HepG2 (cell line): ENCODE measurements around the gene STUB1. TPM values are rescaled to one million over a fixed set of nuclear protein-coding genes. Genes with fewer than 3 reads are reported as not detected.

Source experiments
- ATAC-seq: fragments of 200-7000 bp; cut with Tn5 transposase; 3 replicates; pipeline ENCODE4 v1.9.1; 2020; ENCODE audit warnings: mild to moderate bottlenecking, moderate library complexity
- BruUV-seq: library from RNA; stranded (reverse); fragments of 400-500 nt; replicated peaks from 2 replicates; lab custom pipeline; 2021; lab: Mats Ljungman, UMichigan
- CTCF ChIA-PET: fragments of 300-600 bp; formaldehyde crosslinking; extraction: SDS; loops from one replicate; lab custom pipeline; 2021; ENCODE audit warnings: low total read pairs, inconsistent platforms, low intra/inter-chr PET ratio; lab: Yijun Ruan, JAX
- POLR2A ChIA-PET: fragments of 350-600 bp; sonication (Branson Sonifier 250); formaldehyde crosslinking; loops from one replicate; lab custom pipeline; 2020; ENCODE audit warnings: antibody characterized with exemption, inconsistent platforms; lab: Yijun Ruan, JAX
- DNase-seq: peaks from one replicate; pipeline ENCODE4 v3.0.0-alpha.2; 2015; ENCODE audit warnings: low spot score
- FAIRE-seq: peaks from 3 replicates; lab custom pipeline; 2011; peaks lifted over from hg19 to GRCh38; lab: Jason Lieb, UNC
- H2AFZ ChIP-seq: one replicate; pipeline ENCODE4 v1.6.1; 2011; ENCODE audit warnings: low read length, inconsistent platforms
- H3K27ac ChIP-seq: fragments of 300-600 bp; 3 replicates; pipeline ENCODE4 v1.8.0; 2011; ENCODE audit warnings: mixed run types, mild to moderate bottlenecking, mixed read lengths, low read length, inconsistent platforms; ENCODE audit not compliant: insufficient read depth; ENCODE audit errors: extremely low read length
- H3K27me3 ChIP-seq, 2 experiments: fragments of 200-600 bp in 1 of 2; 2 replicates in 1 of 2; 3 replicates in 1 of 2; pipeline versions ENCODE4 v1.6.0 to v1.8.0; 2011; ENCODE audit warnings: low read length in 2 of 2, mild to moderate bottlenecking in 2 of 2, moderate library complexity in 2 of 2, inconsistent platforms in 1 of 2; ENCODE audit not compliant: insufficient read depth in 2 of 2, control insufficient read depth in 1 of 2
- H3K36me3 ChIP-seq, 2 experiments: fragments of 200-600 bp in 1 of 2; replicated peaks in 1 of 2; 2 replicates in 1 of 2; 3 replicates in 1 of 2; pipeline versions ENCODE4 v1.5.1 to v1.8.0; 2011; ENCODE audit warnings: low read length in 2 of 2, inconsistent platforms in 1 of 2; ENCODE audit not compliant: insufficient read depth in 2 of 2, control insufficient read depth in 1 of 2
- H3K4me1 ChIP-seq: 2 replicates; pipeline ENCODE4 v1.5.1; 2012; ENCODE audit warnings: low read length, inconsistent platforms; ENCODE audit not compliant: insufficient read depth
- H3K4me2 ChIP-seq: 2 replicates; pipeline ENCODE4 v1.6.0; 2011; ENCODE audit warnings: low read depth, low read length, inconsistent platforms
- H3K4me3 ChIP-seq, 3 experiments: fragments of 200-600 bp in 1 of 3; sonication (generic), shearing (Covaris generic) in 1 of 3; replicated peaks in 1 of 3; 2 replicates each; pipeline ENCODE4 v1.5.1; 2011 to 2016; ENCODE audit warnings: low read length in 3 of 3, inconsistent platforms in 2 of 3, low read depth in 2 of 3, mild to moderate bottlenecking in 2 of 3, control low read depth in 1 of 3, mixed read lengths in 1 of 3; ENCODE audit not compliant: insufficient read depth in 1 of 3
- H3K79me2 ChIP-seq: one replicate; pipeline ENCODE4 v1.6.1; 2011; ENCODE audit warnings: low read length, inconsistent platforms; ENCODE audit not compliant: insufficient read depth
- H3K9ac ChIP-seq: 2 replicates; pipeline ENCODE4 v1.6.0; 2011; ENCODE audit warnings: mild to moderate bottlenecking, low read depth, low read length, inconsistent platforms; ENCODE audit not compliant: insufficient read depth
- H3K9me3 ChIP-seq: 2 replicates; pipeline ENCODE4 v1.5.1; 2012; ENCODE audit warnings: mild to moderate bottlenecking, low read length
- H4K20me1 ChIP-seq: 2 replicates; pipeline ENCODE4 v1.6.0; 2011; ENCODE audit warnings: inconsistent platforms, mild to moderate bottlenecking, low read length, moderate library complexity; ENCODE audit not compliant: insufficient read depth
- ARHGAP35 ChIP-seq: sonication (generic); formaldehyde crosslinking; IDR thresholded peaks from 2 replicates; pipeline ENCODE4 v1.9.0; 2022; ENCODE audit warnings: mild to moderate bottlenecking, inconsistent platforms, moderate library complexity, missing genetic modification reagents, borderline replicate concordance
- EEA1 ChIP-seq: sonication (generic); formaldehyde crosslinking; IDR thresholded peaks from 2 replicates; pipeline ENCODE4 v1.5.1; 2020; ENCODE audit warnings: mild to moderate bottlenecking, missing genetic modification reagents, borderline replicate concordance
- GATAD2A ChIP-seq: IDR thresholded peaks from 2 replicates; pipeline ENCODE4 v1.6.1; 2016
- HMG20A ChIP-seq: IDR thresholded peaks from 2 replicates; pipeline ENCODE4 v1.6.1; 2016; ENCODE audit warnings: borderline replicate concordance
- KAT2B ChIP-seq: fragments of 150-350 bp; IDR thresholded peaks from 2 replicates; pipeline ENCODE4 v1.6.1; 2014; ENCODE audit warnings: low read depth, low read length, borderline replicate concordance
- ONECUT2 ChIP-seq: sonication (generic); formaldehyde crosslinking; IDR thresholded peaks from 2 replicates; pipeline ENCODE4 v1.4.0; 2020; ENCODE audit warnings: missing genetic modification reagents
- SAP130 ChIP-seq: IDR thresholded peaks from 2 replicates; pipeline ENCODE4 v1.6.1; 2016; ENCODE audit warnings: low read depth
- ZBTB1 ChIP-seq: sonication (generic); formaldehyde crosslinking; IDR thresholded peaks from 2 replicates; pipeline ENCODE4 v1.4.0; 2020; ENCODE audit warnings: missing genetic modification reagents, borderline replicate concordance
- ZFP37 ChIP-seq: sonication (generic); formaldehyde crosslinking; IDR thresholded peaks from 2 replicates; pipeline ENCODE4 v1.4.0; 2020; ENCODE audit warnings: missing genetic modification reagents, borderline replicate concordance
- ZNF207 ChIP-seq: fragments of 450-650 bp; IDR thresholded peaks from 2 replicates; pipeline ENCODE4 v1.6.1; 2016; ENCODE audit warnings: antibody characterized with exemption, borderline replicate concordance
- ZNF251 ChIP-seq: sonication (generic); formaldehyde crosslinking; IDR thresholded peaks from 2 replicates; pipeline ENCODE4 v1.9.0; 2021; ENCODE audit warnings: mild to moderate bottlenecking, missing genetic modification reagents
- ZNF282 ChIP-seq: fragments of 450-650 bp; IDR thresholded peaks from 2 replicates; pipeline ENCODE4 v1.6.1; 2018; ENCODE audit not compliant: partially characterized antibody
- ZNF7 ChIP-seq: IDR thresholded peaks from 2 replicates; pipeline ENCODE4 v1.6.1; 2016; ENCODE audit warnings: missing biosample characterization, missing genetic modification reagents
- ZNF737 ChIP-seq: sonication (generic); formaldehyde crosslinking; IDR thresholded peaks from 2 replicates; pipeline ENCODE4 v1.5.0; 2020; ENCODE audit warnings: missing genetic modification reagents, mild to moderate bottlenecking, borderline replicate concordance
- ZNF83 ChIP-seq: sonication (generic); formaldehyde crosslinking; IDR thresholded peaks from 2 replicates; pipeline ENCODE4 v1.4.0; 2020; ENCODE audit warnings: missing genetic modification reagents, mild to moderate bottlenecking, borderline replicate concordance
- WGBS: methylation state at CpG from one replicate; pipeline ENCODE4 v1.1.6; 2017; ENCODE audit warnings: low lambda C conversion rate; 5-methylcytosine and 5-hydroxymethylcytosine counted together
- in situ Hi-C: cut with HindIII; loops from 2 replicates; pipeline ENCODE4 v1.10.0; 2017; ENCODE audit warnings: low pct_unique_long_range_greater_than_20kb; ENCODE audit not compliant: extremely low pct_ligation_motif_present
- intact Hi-C: fragments of 100-400 bp; cut with micrococcal nuclease; formaldehyde crosslinking; loops from one replicate; pipeline ENCODE4 v1.10.0; 2022; ENCODE audit not compliant: unreplicated experiment
- polyA plus RNA-seq, 8 experiments: library from polyadenylated mRNA; depleted of rRNA in 3 of 8; stranded (reverse) in 7 of 8; unstranded in 1 of 8; fragments of >200 nt; fragmentation: Illumina TruSeq in 4 of 8; extraction: Trizol in 4 of 8; gene quantifications; 2 replicates each; pipeline versions ENCODE4 v1.2.1 to v1.2.3, GENCODE V29; 2011 to 2016; ENCODE audit warnings: low read depth in 4 of 8, missing spikeins in 1 of 8, mixed read lengths in 1 of 8; ENCODE audit not compliant: insufficient read depth in 1 of 8
- total RNA-seq, 5 experiments: library from RNA; depleted of rRNA; stranded (reverse); fragments of >200 nt; fragmentation: Illumina TruSeq; extraction: Trizol; gene quantifications; 2 replicates each; pipeline ENCODE4 v1.2.3, GENCODE V29; 2016; ENCODE audit warnings: low read depth in 1 of 5
- TF ChIP-seq, protein P1 (sequence below): sonication (generic); formaldehyde crosslinking; IDR thresholded peaks from 2 replicates; pipeline ENCODE4 v1.5.0; 2020; ENCODE audit warnings: mild to moderate bottlenecking, missing genetic modification reagents, moderate library complexity
- TF ChIP-seq, protein P2 (sequence below): sonication (generic); formaldehyde crosslinking; IDR thresholded peaks from 2 replicates; pipeline ENCODE4 v1.4.0; 2020; ENCODE audit warnings: mild to moderate bottlenecking, low read depth, missing genetic modification reagents
- TF ChIP-seq, protein P3 (sequence below): sonication (generic); formaldehyde crosslinking; IDR thresholded peaks from 2 replicates; pipeline ENCODE4 v1.4.0; 2020; ENCODE audit warnings: mild to moderate bottlenecking, missing genetic modification reagents
- TF ChIP-seq, protein P4 (sequence below): IDR thresholded peaks from 2 replicates; pipeline ENCODE4 v1.6.1; 2012; ENCODE audit warnings: inconsistent platforms
- TF ChIP-seq, protein P5 (sequence below): sonication (generic); formaldehyde crosslinking; IDR thresholded peaks from 2 replicates; pipeline ENCODE4 v1.5.1; 2020; ENCODE audit warnings: missing genetic modification reagents, mild to moderate bottlenecking, borderline replicate concordance

The STUB1 gene
- total and polyA plus RNA-seq, 2 of the 13 experiments (the other 11 are each of a cell fraction or from before 2014, with no cell fraction given): 52.9 to 78.2 TPM

DNA sequence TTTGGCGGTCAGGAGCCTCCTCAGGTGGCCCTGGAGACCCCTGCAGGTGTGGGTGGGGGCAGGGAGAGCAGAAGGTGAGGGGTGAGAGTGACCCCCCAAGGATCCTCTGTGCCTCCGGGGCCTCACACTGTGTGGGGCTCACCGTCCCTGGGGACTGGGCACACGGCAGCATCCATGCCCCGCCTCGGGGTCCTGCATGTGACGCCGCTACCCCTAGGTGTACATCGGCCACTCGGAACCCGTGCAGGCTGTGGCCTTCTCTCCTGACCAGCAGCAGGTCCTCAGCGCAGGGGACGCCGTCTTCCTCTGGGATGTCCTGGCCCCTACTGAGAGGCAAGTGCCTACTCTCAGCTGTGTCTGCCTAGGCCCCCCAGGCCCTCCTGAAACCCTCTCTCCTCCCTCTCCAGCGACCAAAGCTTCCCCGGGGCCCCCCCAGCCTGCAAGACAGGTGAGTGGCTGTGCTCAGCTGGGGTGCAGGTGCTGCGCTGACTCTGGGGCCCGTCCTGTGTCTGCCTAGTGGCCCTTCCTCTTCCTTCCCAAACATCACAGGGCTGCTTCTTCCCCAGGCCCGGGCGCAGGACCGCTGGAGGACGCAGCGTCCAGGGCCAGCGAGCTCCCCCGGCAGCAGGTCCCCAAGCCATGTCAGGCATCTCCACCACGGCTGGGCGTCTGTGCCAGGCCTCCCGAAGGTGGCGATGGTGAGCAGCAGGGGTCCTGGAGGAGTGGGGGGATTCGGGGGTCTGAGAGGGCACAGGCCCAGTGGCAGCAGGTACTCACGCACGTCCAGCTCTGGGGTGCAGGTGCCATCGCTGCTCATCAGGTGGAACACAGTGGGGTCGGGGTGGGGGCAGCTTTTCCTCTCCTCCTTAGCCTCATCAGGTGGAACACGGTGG, 21.3 kb upstream of the STUB1 start:
- H3K79me2 ChIP-seq: no peaks in the 10 kb centered on the region
- H4K20me1 ChIP-seq: no peaks in the 10 kb centered on the region
- no peak for ATAC-seq
- H2AFZ ChIP-seq: no peak overlapping the region
- H3K4me3 ChIP-seq: no peak overlapping the region
- no peak overlapping the region for H3K4me2 ChIP-seq
- no peak overlapping the region for H3K9ac ChIP-seq
- BruUV-seq: no TSS peak
- ChIA-PET POLR2A (no interaction called here), CTCF (interaction anchor here (1.3 kb wide), 1 partner anchor 9 kb away, joined by 4 read pairs; the partner anchor contains the start of gene RHOT2)
- H3K4me1 ChIP-seq: peaks cover 8% of the 10 kb centered on the region
- FAIRE-seq: no peak
- peaks cover 2 to 3% of the 10 kb centered on the region in 2 experiments; a peak in 1 of 5 replicates for H3K36me3 ChIP-seq
- H3K27ac ChIP-seq: no peak overlapping the region
- DNase-seq: no peak
- H3K9me3 ChIP-seq: no peaks in the 10 kb centered on the region
- H3K27me3 ChIP-seq: no peaks in the 10 kb centered on the region
- intact Hi-C loops (no loop called here), in situ Hi-C loops (no loop called here)
- TF ChIP-seq ONECUT2 (CRISPR knock-in tag) (no peak), ZNF83 (CRISPR knock-in tag) (no peak), ARHGAP35 (no peak), ZNF207 (no peak), HMG20A (no peak), EEA1 (CRISPR knock-in tag) (no peak), ZNF282 (no peak), SAP130 (CRISPR knock-in tag) (no peak), ZBTB1 (CRISPR knock-in tag) (no peak), ZNF7 (no peak), ZNF251 (CRISPR knock-in tag) (no peak), ZFP37 (no peak), ZNF737 (CRISPR knock-in tag) (no peak), KAT2B (no peak), GATAD2A (no peak)
- TF ChIP-seq, protein P1, sequence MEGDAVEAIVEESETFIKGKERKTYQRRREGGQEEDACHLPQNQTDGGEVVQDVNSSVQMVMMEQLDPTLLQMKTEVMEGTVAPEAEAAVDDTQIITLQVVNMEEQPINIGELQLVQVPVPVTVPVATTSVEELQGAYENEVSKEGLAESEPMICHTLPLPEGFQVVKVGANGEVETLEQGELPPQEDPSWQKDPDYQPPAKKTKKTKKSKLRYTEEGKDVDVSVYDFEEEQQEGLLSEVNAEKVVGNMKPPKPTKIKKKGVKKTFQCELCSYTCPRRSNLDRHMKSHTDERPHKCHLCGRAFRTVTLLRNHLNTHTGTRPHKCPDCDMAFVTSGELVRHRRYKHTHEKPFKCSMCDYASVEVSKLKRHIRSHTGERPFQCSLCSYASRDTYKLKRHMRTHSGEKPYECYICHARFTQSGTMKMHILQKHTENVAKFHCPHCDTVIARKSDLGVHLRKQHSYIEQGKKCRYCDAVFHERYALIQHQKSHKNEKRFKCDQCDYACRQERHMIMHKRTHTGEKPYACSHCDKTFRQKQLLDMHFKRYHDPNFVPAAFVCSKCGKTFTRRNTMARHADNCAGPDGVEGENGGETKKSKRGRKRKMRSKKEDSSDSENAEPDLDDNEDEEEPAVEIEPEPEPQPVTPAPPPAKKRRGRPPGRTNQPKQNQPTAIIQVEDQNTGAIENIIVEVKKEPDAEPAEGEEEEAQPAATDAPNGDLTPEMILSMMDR (CRISPR knock-in tag): no peak
- TF ChIP-seq, protein P2, sequence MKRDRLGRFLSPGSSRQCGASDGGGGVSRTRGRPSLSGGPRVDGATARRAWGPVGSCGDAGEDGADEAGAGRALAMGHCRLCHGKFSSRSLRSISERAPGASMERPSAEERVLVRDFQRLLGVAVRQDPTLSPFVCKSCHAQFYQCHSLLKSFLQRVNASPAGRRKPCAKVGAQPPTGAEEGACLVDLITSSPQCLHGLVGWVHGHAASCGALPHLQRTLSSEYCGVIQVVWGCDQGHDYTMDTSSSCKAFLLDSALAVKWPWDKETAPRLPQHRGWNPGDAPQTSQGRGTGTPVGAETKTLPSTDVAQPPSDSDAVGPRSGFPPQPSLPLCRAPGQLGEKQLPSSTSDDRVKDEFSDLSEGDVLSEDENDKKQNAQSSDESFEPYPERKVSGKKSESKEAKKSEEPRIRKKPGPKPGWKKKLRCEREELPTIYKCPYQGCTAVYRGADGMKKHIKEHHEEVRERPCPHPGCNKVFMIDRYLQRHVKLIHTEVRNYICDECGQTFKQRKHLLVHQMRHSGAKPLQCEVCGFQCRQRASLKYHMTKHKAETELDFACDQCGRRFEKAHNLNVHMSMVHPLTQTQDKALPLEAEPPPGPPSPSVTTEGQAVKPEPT (CRISPR knock-in tag): no peak
- TF ChIP-seq, protein P3, sequence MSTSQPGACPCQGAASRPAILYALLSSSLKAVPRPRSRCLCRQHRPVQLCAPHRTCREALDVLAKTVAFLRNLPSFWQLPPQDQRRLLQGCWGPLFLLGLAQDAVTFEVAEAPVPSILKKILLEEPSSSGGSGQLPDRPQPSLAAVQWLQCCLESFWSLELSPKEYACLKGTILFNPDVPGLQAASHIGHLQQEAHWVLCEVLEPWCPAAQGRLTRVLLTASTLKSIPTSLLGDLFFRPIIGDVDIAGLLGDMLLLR (CRISPR knock-in tag): no peak
- TF ChIP-seq, protein P4, sequence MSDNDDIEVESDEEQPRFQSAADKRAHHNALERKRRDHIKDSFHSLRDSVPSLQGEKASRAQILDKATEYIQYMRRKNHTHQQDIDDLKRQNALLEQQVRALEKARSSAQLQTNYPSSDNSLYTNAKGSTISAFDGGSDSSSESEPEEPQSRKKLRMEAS: no peak
- TF ChIP-seq, protein P5, sequence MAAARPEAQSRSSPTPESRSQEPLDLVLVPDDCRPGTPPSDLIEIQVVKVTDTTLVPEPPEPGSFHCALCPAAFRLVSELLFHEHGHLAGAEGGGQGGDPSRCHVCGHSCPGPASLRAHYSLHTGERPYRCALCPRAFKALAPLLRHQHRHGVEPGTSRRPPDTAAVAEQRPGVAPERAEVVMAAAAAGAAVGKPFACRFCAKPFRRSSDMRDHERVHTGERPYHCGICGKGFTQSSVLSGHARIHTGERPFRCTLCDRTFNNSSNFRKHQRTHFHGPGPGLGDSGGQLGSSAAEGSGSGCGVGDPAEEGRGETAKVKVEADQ (CRISPR knock-in tag): no peak
- WGBS: 97% methylated on average over 16 of the region's 35 CpGs
